WERI-Rb-1 (cell line): ENCODE measurements around the gene MAP3K4.

Experiments
- DNase-seq: peaks from one replicate; pipeline ENCODE4 v3.0.0-alpha.2; 2020
- H3K27ac ChIP-seq: fragments of 250-450 bp; sonication (Bioruptor Pico); 2 replicates; pipeline ENCODE4 v1.5.1; 2020; ENCODE audit warnings: mild to moderate bottlenecking, moderate library complexity
- H3K27me3 ChIP-seq: fragments of 250-450 bp; sonication (Bioruptor Pico); 2 replicates; pipeline ENCODE4 v1.5.1; 2021; ENCODE audit warnings: mild to moderate bottlenecking, low read depth, moderate library complexity; ENCODE audit not compliant: insufficient read depth, severe bottlenecking
- H3K36me3 ChIP-seq: fragments of 250-450 bp; sonication (Bioruptor Pico); 2 replicates; pipeline ENCODE4 v1.5.1; 2020; ENCODE audit warnings: mild to moderate bottlenecking, moderate library complexity
- H3K4me3 ChIP-seq: 2 replicates; pipeline ENCODE4 v1.5.1; 2011; ENCODE audit warnings: low read depth, mild to moderate bottlenecking, control low read depth, low read length
- H3K9me3 ChIP-seq: fragments of 250-450 bp; sonication (Bioruptor Pico); 2 replicates; pipeline ENCODE4 v1.5.1; 2021; ENCODE audit warnings: mild to moderate bottlenecking, moderate library complexity; ENCODE audit not compliant: severe bottlenecking
- TF ChIP-seq, protein P1 (sequence below): IDR thresholded peaks from 2 replicates; pipeline ENCODE4 v1.5.1; 2011; ENCODE audit warnings: low read depth, mild to moderate bottlenecking, control low read depth, inconsistent platforms, low read length

Gene MAP3K4

DNA sequence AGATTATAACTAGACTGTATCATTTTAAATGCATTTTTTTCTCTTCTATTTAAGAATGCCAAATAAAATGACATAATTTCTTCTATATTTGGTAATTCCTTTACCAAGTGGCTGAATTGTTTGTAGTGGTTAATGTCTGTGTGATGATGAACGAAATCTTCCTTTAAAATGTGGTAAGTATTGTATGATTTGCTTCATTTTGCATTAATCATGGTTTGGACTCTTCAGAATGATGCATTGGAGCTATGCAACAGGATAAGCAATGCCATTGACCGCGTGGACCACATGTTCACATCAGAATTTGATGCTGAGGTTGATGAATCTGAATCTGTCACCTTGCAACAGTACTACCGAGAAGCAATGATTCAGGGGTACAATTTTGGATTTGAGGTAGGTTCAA lies 99.6 kb downstream of the MAP3K4 start:
- Histone ChIP-seq H3K27me3 (no peaks in the 10 kb centered on the region), H3K27ac (no peak overlapping the region), H3K9me3 (no peaks in the 10 kb centered on the region), H3K4me3 (no peak overlapping the region), H3K36me3 (peaks cover 63% of the 10 kb centered on the region)
- TF ChIP-seq, protein P1, sequence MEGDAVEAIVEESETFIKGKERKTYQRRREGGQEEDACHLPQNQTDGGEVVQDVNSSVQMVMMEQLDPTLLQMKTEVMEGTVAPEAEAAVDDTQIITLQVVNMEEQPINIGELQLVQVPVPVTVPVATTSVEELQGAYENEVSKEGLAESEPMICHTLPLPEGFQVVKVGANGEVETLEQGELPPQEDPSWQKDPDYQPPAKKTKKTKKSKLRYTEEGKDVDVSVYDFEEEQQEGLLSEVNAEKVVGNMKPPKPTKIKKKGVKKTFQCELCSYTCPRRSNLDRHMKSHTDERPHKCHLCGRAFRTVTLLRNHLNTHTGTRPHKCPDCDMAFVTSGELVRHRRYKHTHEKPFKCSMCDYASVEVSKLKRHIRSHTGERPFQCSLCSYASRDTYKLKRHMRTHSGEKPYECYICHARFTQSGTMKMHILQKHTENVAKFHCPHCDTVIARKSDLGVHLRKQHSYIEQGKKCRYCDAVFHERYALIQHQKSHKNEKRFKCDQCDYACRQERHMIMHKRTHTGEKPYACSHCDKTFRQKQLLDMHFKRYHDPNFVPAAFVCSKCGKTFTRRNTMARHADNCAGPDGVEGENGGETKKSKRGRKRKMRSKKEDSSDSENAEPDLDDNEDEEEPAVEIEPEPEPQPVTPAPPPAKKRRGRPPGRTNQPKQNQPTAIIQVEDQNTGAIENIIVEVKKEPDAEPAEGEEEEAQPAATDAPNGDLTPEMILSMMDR: no peak
- no peak for DNase-seq

DNA sequence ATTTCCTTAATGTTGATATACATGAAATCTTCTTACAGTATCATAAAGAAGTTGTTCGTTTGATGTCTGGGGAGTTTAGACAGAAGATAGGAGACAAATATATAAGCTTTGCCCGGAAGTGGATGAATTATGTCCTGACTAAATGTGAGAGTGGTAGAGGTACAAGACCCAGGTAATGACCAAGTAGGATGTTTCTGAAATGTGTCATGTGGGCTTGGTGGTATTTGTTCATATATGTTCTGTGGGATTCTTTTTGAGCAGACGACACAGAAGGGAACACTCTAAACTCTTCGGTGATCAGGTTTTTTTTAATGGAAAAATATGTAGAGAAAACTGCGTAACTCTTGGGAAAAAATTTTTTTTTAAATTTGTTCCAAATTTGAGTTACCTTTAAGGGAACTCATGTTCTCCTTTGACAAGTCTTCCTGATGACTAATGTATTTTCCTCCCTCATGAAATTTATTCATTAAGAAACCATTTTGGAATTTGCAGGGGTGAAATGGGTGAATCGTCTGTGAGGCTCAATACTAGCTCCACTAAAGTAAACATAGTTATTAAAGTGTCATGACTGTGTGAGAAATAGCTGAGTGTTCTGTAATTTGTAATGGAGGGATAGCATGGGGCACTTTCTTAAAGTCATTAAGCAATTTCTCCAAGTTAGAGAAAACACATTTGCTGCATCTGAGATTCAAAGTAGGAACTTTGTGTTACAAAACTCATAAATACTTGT lies 100.6 kb downstream of the MAP3K4 start:
- no peak for DNase-seq
- Histone ChIP-seq H3K36me3 (peaks cover 58% of the 10 kb centered on the region), H3K27me3 (no peaks in the 10 kb centered on the region), H3K27ac (no peak overlapping the region), H3K9me3 (no peaks in the 10 kb centered on the region), H3K4me3 (no peak overlapping the region)
- TF ChIP-seq, protein P1: no peak

DNA sequence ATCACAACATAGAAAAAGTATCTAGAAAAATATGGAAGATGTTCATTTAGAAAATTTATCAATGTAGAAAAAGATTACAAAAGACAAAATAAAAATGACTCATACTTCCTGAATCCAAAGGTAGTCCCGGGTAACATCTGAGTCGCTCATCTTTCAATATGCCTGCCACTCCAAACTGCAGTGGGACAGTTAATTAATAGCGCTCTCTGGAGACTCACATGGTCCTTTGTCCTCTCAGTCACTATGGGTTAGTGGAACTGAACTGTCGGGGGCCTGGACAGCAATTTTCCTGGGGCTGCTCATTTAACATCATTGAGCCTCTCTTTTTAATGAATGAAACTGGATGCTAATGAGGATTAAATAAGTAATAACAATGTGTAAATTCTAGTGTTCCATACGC lies 103.4 kb downstream of the MAP3K4 start:
- Histone ChIP-seq H3K27me3 (no peaks in the 10 kb centered on the region), H3K36me3 (peaks cover 41% of the 10 kb centered on the region), H3K4me3 (no peak overlapping the region), H3K27ac (no peak overlapping the region), H3K9me3 (no peaks in the 10 kb centered on the region)
- TF ChIP-seq, protein P1: no peak
- no peak for DNase-seq

DNA sequence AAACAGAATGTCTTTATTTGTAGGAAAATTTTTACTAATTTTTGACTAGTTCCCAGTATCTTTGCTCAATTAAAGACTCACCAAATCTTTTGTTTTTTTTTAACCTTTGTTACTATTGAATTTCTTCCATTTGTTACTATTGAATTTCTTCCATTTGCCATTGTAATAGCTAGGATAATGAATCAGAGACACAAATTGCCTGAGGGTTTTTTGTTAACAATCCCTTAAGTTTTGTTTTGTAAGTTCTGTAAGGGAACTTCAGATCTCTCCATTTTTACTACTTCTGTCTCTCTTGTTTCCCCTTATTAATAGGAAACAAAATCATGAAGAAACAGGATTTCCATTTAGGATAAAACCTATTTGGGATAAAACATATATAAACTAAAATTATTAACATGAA lies 104.3 kb downstream of the MAP3K4 start:
- no peak for DNase-seq
- H3K27ac ChIP-seq: no peak overlapping the region
- peaks cover 41% of the 10 kb centered on the region for H3K36me3 ChIP-seq
- TF ChIP-seq, protein P1: no peak
- H3K4me3 ChIP-seq: no peak overlapping the region
- H3K9me3 ChIP-seq: no peaks in the 10 kb centered on the region
- no peaks in the 10 kb centered on the region for H3K27me3 ChIP-seq

DNA sequence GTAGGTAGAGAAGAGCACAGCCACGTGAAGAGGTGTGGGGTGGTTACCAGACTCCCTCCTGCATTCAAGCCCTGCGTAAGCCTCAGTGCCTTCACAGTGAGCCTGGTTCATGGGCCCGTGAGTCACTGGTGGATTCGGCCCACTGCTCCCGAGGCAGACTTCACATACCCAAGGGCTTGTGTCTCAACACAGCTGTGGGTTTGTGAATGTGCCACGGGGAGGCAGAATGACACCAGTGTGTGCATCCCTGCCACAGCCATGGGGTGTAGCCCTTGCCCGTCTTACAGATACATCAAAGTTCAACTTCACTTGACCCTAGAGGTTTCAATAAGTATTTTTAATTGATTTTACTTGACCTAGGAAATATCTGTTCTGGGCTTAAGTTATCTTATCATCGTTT lies 108.5 kb downstream of the MAP3K4 start:
- Histone ChIP-seq H3K9me3 (no peaks in the 10 kb centered on the region), H3K36me3 (peaks cover 32% of the 10 kb centered on the region), H3K27ac (no peak overlapping the region), H3K4me3 (no peak overlapping the region), H3K27me3 (no peaks in the 10 kb centered on the region)
- DNase-seq: no peak
- TF ChIP-seq, protein P1: no peak

DNA sequence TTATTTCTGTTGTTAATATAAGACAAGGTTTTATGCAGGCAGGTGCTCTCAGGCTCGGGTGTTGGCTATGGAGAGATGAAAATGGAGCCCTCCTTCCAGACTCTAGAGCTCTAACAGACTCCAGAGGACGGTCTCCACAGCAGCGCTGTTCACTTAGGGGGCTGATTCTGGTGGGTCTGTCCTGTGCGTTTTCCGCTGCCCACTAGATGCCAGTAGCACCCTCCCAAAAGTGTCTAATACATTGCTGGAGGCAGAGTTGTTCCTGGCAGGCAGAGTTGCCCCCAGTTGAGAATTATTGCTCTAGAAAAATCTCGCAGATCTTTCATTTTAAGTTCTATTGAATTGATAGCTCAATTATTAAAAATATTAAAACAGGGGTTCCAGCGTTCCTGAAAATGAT lies 109.9 kb downstream of the MAP3K4 start:
- H3K4me3 ChIP-seq: no peak overlapping the region
- H3K36me3 ChIP-seq: peaks cover 35% of the 10 kb centered on the region
- H3K9me3 ChIP-seq: no peaks in the 10 kb centered on the region
- peak; percentile 40 for DNase-seq
- TF ChIP-seq, protein P1: peak; percentile 58
- H3K27ac ChIP-seq: no peak overlapping the region
- no peaks in the 10 kb centered on the region for H3K27me3 ChIP-seq
